Measurements from ENCODE around the gene GGN.
"Not testable (repeated sequence)": the region's sequence is repeated elsewhere in the genome, so short reads cannot be mapped to it uniquely, and the experiment has no call there.

DNA sequence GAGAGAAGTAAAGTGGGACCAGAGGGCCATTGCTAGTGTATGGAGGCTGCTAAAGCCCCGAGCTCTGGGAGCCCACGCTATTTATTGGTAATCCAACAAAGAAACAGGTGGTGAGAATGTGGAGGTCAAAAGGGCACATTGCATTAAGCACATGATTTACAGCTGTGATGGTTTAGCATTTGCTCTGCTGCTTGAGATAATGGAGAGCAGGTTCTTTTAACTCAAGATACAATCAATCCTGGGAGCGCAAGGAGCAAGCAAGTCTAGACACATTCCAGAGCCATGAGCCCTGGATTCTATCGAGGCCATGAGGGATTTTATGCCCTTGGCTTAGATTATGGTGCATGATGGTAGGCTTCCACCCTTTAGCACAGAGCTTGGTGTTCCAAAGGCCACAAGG is 48.8 kb downstream of the GGN start:
- TF ChIP-seq POLR2A (IDR thresholded peaks at IDR 0.05) = not testable (repeated sequence)
- TF ChIP-seq, protein P1, sequence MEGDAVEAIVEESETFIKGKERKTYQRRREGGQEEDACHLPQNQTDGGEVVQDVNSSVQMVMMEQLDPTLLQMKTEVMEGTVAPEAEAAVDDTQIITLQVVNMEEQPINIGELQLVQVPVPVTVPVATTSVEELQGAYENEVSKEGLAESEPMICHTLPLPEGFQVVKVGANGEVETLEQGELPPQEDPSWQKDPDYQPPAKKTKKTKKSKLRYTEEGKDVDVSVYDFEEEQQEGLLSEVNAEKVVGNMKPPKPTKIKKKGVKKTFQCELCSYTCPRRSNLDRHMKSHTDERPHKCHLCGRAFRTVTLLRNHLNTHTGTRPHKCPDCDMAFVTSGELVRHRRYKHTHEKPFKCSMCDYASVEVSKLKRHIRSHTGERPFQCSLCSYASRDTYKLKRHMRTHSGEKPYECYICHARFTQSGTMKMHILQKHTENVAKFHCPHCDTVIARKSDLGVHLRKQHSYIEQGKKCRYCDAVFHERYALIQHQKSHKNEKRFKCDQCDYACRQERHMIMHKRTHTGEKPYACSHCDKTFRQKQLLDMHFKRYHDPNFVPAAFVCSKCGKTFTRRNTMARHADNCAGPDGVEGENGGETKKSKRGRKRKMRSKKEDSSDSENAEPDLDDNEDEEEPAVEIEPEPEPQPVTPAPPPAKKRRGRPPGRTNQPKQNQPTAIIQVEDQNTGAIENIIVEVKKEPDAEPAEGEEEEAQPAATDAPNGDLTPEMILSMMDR (IDR thresholded peaks at IDR 0.05) = not testable (repeated sequence)

All from testis (tissue), 2 donors.